Measurements from ENCODE around the gene NPM1.

NPM1 gene

GRCh38 chr5:171387345-171387969, at the start of gene NPM1:
Gene NPM1 (plus strand): TSS chr5:171387849. CDS start chr5:171387949, 100 bp downstream.
- FAIRE-seq = no peak
- no peak for TF ChIP-seq CTCF (IDR thresholded peaks at IDR 0.05; ENCODE audit: insufficient read depth, missing control alignments)

GRCh38 chr5:171340042-171340441, 47.6 kb upstream of the NPM1 start:
- no peak for DNase-seq (ENCODE audit: insufficient read length, low spot score)
- no peak for TF ChIP-seq CTCF (IDR thresholded peaks at IDR 0.05; ENCODE audit: insufficient read depth, missing control alignments)
- FAIRE-seq = no peak

More at GRCh38 chr5:171387345-171387969, at the start of gene NPM1:
- peak; percentile 78 for DNase-seq (ENCODE audit: insufficient read length, low spot score)

- TF ChIP-seq CTCF (IDR thresholded peaks at IDR 0.05; ENCODE audit: insufficient read depth, missing control alignments) = no peak
- no peak for DNase-seq (ENCODE audit: insufficient read length, low spot score)
- no peak for FAIRE-seq
Measured at GRCh38 chr5:171340491-171340890, 47.2 kb upstream of the NPM1 start.

- FAIRE-seq = peak; percentile 61
- TF ChIP-seq CTCF (IDR thresholded peaks at IDR 0.05; ENCODE audit: insufficient read depth, missing control alignments) = peak; percentile 73
- no peak for DNase-seq (ENCODE audit: insufficient read length, low spot score)
Measured at GRCh38 chr5:171342362-171343111, 45.1 kb upstream of the NPM1 start.

GRCh38 chr5:171344936-171345608, 42.6 kb upstream of the NPM1 start:
- DNase-seq (ENCODE audit: insufficient read length, low spot score) (no peak), FAIRE-seq (no peak)
- no peak for TF ChIP-seq CTCF (IDR thresholded peaks at IDR 0.05; ENCODE audit: insufficient read depth, missing control alignments)

- TF ChIP-seq CTCF (IDR thresholded peaks at IDR 0.05; ENCODE audit: insufficient read depth, missing control alignments) = no peak
- DNase-seq (ENCODE audit: insufficient read length, low spot score) (no peak), FAIRE-seq (no peak)
Measured at GRCh38 chr5:171351536-171352073, 36.0 kb upstream of the NPM1 start.

Data from D721Med (cell line).